GM21515 (cell line): ENCODE measurements around the gene CCL19.

Source experiments
- ATAC-seq: cut with Tn5 transposase; IDR thresholded peaks from one replicate; pipeline ENCODE4 v1.9.1; 2021; ENCODE audit not compliant: unreplicated experiment

Gene CCL19

DNA sequence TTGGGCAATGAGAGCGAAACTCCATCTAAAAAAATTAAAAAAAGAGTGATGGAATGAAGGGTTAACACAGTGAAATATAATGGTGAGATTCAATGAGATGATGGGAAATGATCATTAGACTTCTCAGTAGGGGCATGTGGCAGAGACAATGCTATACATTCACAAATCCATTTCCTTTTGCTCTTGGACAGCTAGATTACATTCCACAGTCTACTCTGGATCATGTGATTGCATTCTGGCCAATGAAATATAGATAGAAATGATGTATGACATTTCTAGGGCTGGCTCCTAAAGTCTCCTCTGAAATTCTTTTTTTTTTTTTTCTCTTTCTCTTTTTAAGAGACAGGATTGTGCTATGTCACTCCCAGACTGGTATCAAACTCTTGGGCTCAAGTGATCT, 48.4 kb downstream of the CCL19 start:
- ATAC-seq = no peak
